Testis (tissue), 2 donors: ENCODE measurements around the gene ZFYVE26.

Experiments
- CTCF ChIP-seq, 3 experiments: fragments of 450-650 bp in 2 of 3; fragments of 200-600 bp in 1 of 3; sonication (generic) in 1 of 3; IDR thresholded peaks; one replicate each; pipeline ENCODE4 v1.5.1; 2016 to 2019; ENCODE audit warnings: antibody characterized with exemption in 3 of 3, mild to moderate bottlenecking in 2 of 3, moderate library complexity in 1 of 3
- POLR2A ChIP-seq: fragments of 450-650 bp; IDR thresholded peaks from one replicate; pipeline ENCODE4 v1.6.1; 2017; ENCODE audit warnings: antibody characterized with exemption, mild to moderate bottlenecking, moderate library complexity

GRCh38 chr14:67814821-67815220, 1.6 kb downstream of the ZFYVE26 start:
- no peak for TF ChIP-seq CTCF (IDR thresholded peaks at IDR 0.05)
- TF ChIP-seq POLR2A, result no peak
